Measurements from ENCODE around the gene ADCY5. TPM values are rescaled to one million over a fixed set of nuclear protein-coding genes. Genes with fewer than 3 reads are reported as not detected.
A peak's percentile ranks its signal among the peaks of the same experiment; 100 is the strongest.

ADCY5 gene
- total RNA-seq, 1 donor from 2014 or later, result 6.8 TPM

DNA sequence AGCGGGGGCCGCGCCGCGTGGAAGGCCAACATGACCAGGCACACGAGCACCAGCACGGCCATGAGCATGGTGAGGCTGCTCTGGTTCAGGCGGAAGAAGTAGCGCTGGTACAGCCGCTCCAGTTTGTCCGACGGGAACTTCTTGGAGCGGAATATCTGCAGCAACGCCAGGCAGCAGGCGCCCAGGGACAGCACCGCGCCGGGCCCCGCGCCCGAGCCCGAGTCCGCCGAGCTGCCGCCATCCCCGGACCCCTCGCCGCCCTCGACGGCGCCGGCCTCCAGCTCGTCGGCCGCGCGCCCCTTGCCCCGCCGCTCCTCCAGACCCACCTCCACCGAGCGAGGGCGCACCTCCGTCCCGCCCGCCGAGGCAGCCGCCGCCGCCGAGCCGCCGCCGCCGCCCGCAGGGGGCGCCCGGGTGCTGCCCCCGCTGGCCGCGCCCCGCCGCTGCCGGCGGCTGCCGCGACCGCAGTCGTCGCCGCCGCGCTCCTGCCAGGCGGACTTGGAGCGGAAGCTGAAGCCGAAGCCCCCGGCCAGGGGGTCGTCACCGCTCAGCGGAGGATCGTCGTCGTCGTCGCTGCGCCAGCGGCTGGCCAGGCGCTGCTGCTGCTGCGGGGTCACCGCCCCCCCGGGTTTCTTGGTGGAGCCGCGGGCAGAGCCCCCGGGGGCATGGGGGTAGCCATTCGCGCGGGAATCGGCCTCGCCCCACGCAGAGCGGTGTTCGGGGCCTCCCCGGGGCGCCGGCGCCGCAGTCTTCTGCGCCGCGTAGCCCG is 957 bp downstream of the ADCY5 start:
- Histone ChIP-seq H3K9ac (ENCODE audit: low read depth in 1 of 3, low read length in 3 of 3) (peak overlapping the region in 2 of 3 donors; percentile 38 to 66), H3K27ac (ENCODE audit: low read depth, low read length) (no peak overlapping the region), H3K36me3 (ENCODE audit: control insufficient read depth in 3 of 3, insufficient read depth in 3 of 3, low read length in 3 of 3) (no peaks in the 10 kb centered on the region), H3K27me3 (ENCODE audit: control insufficient read depth in 3 of 3, insufficient read depth in 3 of 3, low read length in 3 of 3) (peaks cover 31 to 51% (median 41%) of the 10 kb centered on the region in 3 donors), H3K9me3 (ENCODE audit: control insufficient read depth in 3 of 3, low read length in 3 of 3) (no peaks in the 10 kb centered on the region), H3K4me3 (ENCODE audit: low read length in 3 of 3) (peak overlapping the region; percentile 23 to 61 (median 57)), H3K4me1 (ENCODE audit: control insufficient read depth in 3 of 3, insufficient read depth in 3 of 3, low read length in 3 of 3) (peaks cover 0 to 3% (median 0%) of the 10 kb centered on the region in 3 donors)

DNA sequence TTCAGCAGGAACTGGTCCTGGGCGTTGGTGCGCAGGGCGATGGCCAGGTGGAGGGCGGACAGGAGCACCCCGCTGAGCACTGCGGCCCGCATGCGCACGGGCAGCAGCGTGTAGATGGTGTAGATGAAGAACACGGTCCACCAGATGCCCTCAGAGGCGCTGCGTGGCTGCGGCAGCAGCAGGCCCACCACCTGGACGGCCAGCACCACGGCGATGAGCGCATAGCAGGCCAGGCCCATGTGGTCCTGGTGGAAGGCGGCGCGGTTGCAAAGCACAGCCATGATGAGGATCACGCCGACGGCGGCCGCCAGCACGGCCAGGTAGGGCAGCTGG is 1.5 kb downstream of the ADCY5 start:
- Histone ChIP-seq H3K4me3 (ENCODE audit: low read length in 3 of 3) (peak overlapping the region in 2 of 3 donors; percentile 4 to 41), H3K9ac (ENCODE audit: low read depth in 1 of 3, low read length in 3 of 3) (peak overlapping the region in 2 of 3 donors; percentile 32 to 66), H3K36me3 (ENCODE audit: control insufficient read depth in 3 of 3, insufficient read depth in 3 of 3, low read length in 3 of 3) (no peaks in the 10 kb centered on the region), H3K9me3 (ENCODE audit: control insufficient read depth in 3 of 3, low read length in 3 of 3) (no peaks in the 10 kb centered on the region), H3K27me3 (ENCODE audit: control insufficient read depth in 3 of 3, insufficient read depth in 3 of 3, low read length in 3 of 3) (peaks cover 31 to 51% (median 41%) of the 10 kb centered on the region in 3 donors), H3K4me1 (ENCODE audit: control insufficient read depth in 3 of 3, insufficient read depth in 3 of 3, low read length in 3 of 3) (peaks cover 0 to 3% (median 0%) of the 10 kb centered on the region in 3 donors), H3K27ac (ENCODE audit: low read depth, low read length) (no peak overlapping the region)

DNA sequence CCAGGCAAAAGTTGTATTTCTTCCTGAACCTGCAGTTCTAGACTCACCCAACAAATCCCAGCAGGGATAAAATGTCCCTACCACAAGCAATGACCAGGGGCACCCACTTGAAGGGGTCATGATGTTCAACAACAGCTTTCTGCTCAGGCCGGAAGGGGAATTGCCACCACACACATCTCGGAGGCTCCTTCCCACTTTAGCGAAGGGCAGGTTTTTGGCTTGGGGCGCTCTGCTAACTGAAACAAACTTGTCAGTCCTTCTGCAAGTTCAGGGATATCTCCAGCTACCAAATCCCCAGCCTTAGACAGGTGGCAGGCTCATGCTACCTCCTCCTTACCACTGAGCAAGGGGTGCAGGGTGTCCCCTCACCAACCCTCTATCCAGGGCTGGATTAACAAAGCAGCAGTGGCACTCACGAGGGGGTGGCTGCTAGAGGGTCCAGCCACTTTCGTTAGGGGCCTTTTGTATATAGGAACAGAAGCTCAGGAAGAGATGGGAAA is 2.2 kb downstream of the ADCY5 start:
- Histone ChIP-seq H3K36me3 (ENCODE audit: control insufficient read depth in 3 of 3, insufficient read depth in 3 of 3, low read length in 3 of 3) (no peaks in the 10 kb centered on the region), H3K27me3 (ENCODE audit: control insufficient read depth in 3 of 3, insufficient read depth in 3 of 3, low read length in 3 of 3) (peaks cover 31 to 51% (median 41%) of the 10 kb centered on the region in 3 donors), H3K4me3 (ENCODE audit: low read length in 3 of 3) (peak overlapping the region in 2 of 3 donors; percentile 4 to 41), H3K4me1 (ENCODE audit: control insufficient read depth in 3 of 3, insufficient read depth in 3 of 3, low read length in 3 of 3) (peaks cover 0 to 3% (median 0%) of the 10 kb centered on the region in 3 donors), H3K27ac (ENCODE audit: low read depth, low read length) (no peak overlapping the region), H3K9ac (ENCODE audit: low read depth in 1 of 3, low read length in 3 of 3) (peak overlapping the region in 2 of 3 donors; percentile 32 to 66), H3K9me3 (ENCODE audit: control insufficient read depth in 3 of 3, low read length in 3 of 3) (no peaks in the 10 kb centered on the region)

DNA sequence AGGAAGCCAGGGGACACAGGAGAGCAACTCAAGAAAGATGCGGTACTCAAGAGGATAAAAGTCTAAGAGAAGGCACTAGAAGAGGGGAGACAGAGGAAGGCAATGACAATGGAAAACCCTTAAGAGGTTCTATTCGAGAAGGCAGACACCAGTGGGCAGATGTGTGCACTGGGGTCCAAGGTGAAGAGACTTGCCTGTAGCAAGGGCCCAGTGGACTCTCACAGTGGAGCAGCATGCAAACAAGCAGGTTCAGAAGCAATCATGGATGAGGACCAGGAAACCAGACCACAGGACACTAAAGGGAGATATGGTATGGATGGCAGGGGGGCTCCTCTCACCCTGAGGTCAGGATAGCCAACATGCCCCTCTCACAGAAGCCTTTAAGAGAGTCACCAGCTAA is 2.7 kb downstream of the ADCY5 start:
- peaks cover 0 to 3% (median 0%) of the 10 kb centered on the region in 3 donors for H3K4me1 ChIP-seq (ENCODE audit: control insufficient read depth in 3 of 3, insufficient read depth in 3 of 3, low read length in 3 of 3)

DNA sequence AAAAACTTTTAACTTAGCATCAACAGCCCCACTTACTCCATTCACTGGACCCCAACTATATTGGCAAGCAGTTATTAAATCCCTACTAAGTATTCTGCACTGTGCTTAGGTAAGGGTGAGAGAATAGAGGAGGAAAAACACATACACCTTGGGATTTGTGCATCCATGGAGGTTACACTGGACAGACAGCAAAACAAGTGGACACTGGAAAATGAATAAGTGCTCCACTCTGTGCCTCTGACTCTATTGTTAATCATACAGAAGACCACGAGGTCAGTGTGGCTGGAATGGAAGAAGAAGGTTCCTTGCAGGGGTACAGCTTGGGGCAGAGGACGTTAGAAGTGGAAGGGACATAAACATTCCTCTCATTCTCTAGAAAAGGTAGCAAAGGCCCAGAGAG is 3.2 kb downstream of the ADCY5 start:
- Histone ChIP-seq H3K27ac (ENCODE audit: low read depth, low read length) (no peak overlapping the region), H3K4me1 (ENCODE audit: control insufficient read depth in 3 of 3, insufficient read depth in 3 of 3, low read length in 3 of 3) (peaks cover 0 to 3% (median 0%) of the 10 kb centered on the region in 3 donors), H3K9me3 (ENCODE audit: control insufficient read depth in 3 of 3, low read length in 3 of 3) (no peaks in the 10 kb centered on the region), H3K36me3 (ENCODE audit: control insufficient read depth in 3 of 3, insufficient read depth in 3 of 3, low read length in 3 of 3) (no peaks in the 10 kb centered on the region), H3K4me3 (ENCODE audit: low read length in 3 of 3) (no peak overlapping the region), H3K27me3 (ENCODE audit: control insufficient read depth in 3 of 3, insufficient read depth in 3 of 3, low read length in 3 of 3) (peaks cover 31 to 44% (median 36%) of the 10 kb centered on the region in 3 donors), H3K9ac (ENCODE audit: low read depth in 1 of 3, low read length in 3 of 3) (no peak overlapping the region)

More for the DNA sequence above, 2.7 kb downstream of the ADCY5 start:
- peaks cover 31 to 50% (median 40%) of the 10 kb centered on the region in 3 donors for H3K27me3 ChIP-seq (ENCODE audit: control insufficient read depth in 3 of 3, insufficient read depth in 3 of 3, low read length in 3 of 3)
- no peak overlapping the region for H3K4me3 ChIP-seq (ENCODE audit: low read length in 3 of 3)
- H3K9me3 ChIP-seq (ENCODE audit: control insufficient read depth in 3 of 3, low read length in 3 of 3), result no peaks in the 10 kb centered on the region
- H3K9ac ChIP-seq (ENCODE audit: low read depth in 1 of 3, low read length in 3 of 3), result peak overlapping the region in 1 of 3 donors; percentile 66
- no peak overlapping the region for H3K27ac ChIP-seq (ENCODE audit: low read depth, low read length)
- no peaks in the 10 kb centered on the region for H3K36me3 ChIP-seq (ENCODE audit: control insufficient read depth in 3 of 3, insufficient read depth in 3 of 3, low read length in 3 of 3)

DNA sequence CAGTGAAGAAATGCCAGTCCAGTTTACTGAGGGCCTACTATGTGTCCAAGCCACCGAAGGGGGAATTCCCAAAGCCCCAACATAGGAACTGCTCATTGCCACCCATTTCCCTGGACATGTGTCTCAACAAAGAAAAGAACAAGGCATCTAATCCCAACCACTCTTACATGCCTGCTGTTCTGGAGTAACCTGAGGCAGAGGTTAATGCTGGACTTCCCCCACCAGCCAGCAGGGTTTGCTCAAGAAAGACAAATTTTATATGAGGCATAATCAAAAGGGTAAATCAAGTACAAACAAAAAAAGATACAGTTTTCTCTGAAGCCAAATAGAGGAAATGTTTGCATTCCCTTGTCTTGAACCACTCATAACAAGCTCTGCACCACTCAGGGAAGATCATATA is 4.1 kb downstream of the ADCY5 start:
- H3K9ac ChIP-seq (ENCODE audit: low read depth in 1 of 3, low read length in 3 of 3), result peak overlapping the region in 1 of 3 donors; percentile 40
- H3K9me3 ChIP-seq (ENCODE audit: control insufficient read depth in 3 of 3, low read length in 3 of 3), result no peaks in the 10 kb centered on the region
- H3K4me3 ChIP-seq (ENCODE audit: low read length in 3 of 3), result no peak overlapping the region
- H3K36me3 ChIP-seq (ENCODE audit: control insufficient read depth in 3 of 3, insufficient read depth in 3 of 3, low read length in 3 of 3), result no peaks in the 10 kb centered on the region
- H3K27me3 ChIP-seq (ENCODE audit: control insufficient read depth in 3 of 3, insufficient read depth in 3 of 3, low read length in 3 of 3), result peaks cover 24 to 41% (median 38%) of the 10 kb centered on the region in 3 donors
- peaks cover 0 to 3% (median 0%) of the 10 kb centered on the region in 3 donors for H3K4me1 ChIP-seq (ENCODE audit: control insufficient read depth in 3 of 3, insufficient read depth in 3 of 3, low read length in 3 of 3)
- no peak overlapping the region for H3K27ac ChIP-seq (ENCODE audit: low read depth, low read length)

DNA sequence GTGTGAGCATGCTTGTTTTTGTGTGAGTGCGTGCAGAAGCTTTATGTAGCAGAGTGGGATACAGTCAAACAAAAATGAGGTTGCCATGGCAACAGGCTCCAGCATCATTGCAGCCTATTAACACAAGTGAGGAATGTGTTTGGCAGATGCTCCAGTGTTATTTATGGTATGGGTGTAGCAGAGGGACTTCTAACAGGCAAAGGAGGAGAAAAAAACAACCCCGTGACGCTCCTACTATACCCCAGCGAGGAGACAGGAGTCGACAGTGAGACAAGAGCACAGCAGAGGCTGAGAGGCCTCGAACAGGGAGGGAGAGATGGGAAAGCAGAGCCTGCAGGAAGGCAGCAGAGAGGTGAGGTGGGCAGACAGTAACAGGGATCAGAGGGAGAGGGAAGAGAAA is 4.9 kb downstream of the ADCY5 start:
- Histone ChIP-seq H3K9ac (ENCODE audit: low read depth in 1 of 3, low read length in 3 of 3) (peak overlapping the region in 1 of 3 donors; percentile 40), H3K4me3 (ENCODE audit: low read length in 3 of 3) (no peak overlapping the region), H3K27me3 (ENCODE audit: control insufficient read depth in 3 of 3, insufficient read depth in 3 of 3, low read length in 3 of 3) (peaks cover 21 to 42% (median 32%) of the 10 kb centered on the region in 3 donors), H3K27ac (ENCODE audit: low read depth, low read length) (no peak overlapping the region), H3K36me3 (ENCODE audit: control insufficient read depth in 3 of 3, insufficient read depth in 3 of 3, low read length in 3 of 3) (no peaks in the 10 kb centered on the region), H3K4me1 (ENCODE audit: control insufficient read depth in 3 of 3, insufficient read depth in 3 of 3, low read length in 3 of 3) (peaks cover 0 to 3% (median 0%) of the 10 kb centered on the region in 3 donors), H3K9me3 (ENCODE audit: control insufficient read depth in 3 of 3, low read length in 3 of 3) (no peaks in the 10 kb centered on the region)

DNA sequence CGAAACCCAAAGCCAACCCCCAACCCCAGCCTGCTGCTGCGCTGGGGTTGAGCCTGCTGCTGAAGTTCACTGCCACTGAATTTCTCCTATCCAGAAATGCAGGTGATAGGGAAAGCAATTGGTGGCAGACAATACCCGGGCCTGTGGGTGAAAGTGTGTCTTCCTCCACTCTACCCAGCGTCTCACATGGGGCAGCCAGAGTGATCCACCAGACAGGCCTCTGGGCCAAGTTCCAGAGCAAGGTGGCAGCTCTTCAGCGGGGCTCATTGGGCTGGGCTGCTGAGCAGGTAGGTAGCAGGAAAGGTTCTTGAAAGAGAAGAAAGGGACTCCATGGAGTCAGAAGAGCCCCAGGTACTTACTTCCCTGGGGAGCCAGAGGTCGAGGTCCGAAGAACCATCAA is 6.0 kb downstream of the ADCY5 start:
- Histone ChIP-seq H3K9ac (ENCODE audit: low read depth in 1 of 3, low read length in 3 of 3) (no peak overlapping the region), H3K36me3 (ENCODE audit: control insufficient read depth in 3 of 3, insufficient read depth in 3 of 3, low read length in 3 of 3) (no peaks in the 10 kb centered on the region), H3K27ac (ENCODE audit: low read depth, low read length) (no peak overlapping the region), H3K4me3 (ENCODE audit: low read length in 3 of 3) (no peak overlapping the region), H3K27me3 (ENCODE audit: control insufficient read depth in 3 of 3, insufficient read depth in 3 of 3, low read length in 3 of 3) (peaks cover 12 to 35% (median 24%) of the 10 kb centered on the region in 3 donors), H3K4me1 (ENCODE audit: control insufficient read depth in 3 of 3, insufficient read depth in 3 of 3, low read length in 3 of 3) (no peaks in the 10 kb centered on the region), H3K9me3 (ENCODE audit: control insufficient read depth in 3 of 3, low read length in 3 of 3) (no peaks in the 10 kb centered on the region)

DNA sequence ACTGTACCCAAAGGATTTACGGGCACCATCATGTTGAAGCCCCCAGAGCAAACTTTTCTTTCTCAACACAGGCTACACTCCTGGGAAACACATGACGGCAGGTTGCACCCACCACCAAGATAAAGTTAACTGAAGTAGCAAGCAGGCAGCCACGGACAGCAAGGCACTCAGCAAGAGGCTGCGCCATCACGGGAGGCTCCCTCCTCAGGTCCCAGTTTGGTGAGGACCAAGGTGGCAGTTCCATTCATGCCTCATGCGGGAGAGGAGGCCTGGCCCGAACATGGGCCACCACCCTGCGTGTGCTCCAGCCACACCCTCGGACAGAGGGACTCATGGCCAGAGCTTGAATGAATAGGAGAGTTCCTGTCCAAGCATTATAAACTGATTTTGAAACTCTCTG is 6.8 kb downstream of the ADCY5 start:
- no peaks in the 10 kb centered on the region for H3K4me1 ChIP-seq (ENCODE audit: control insufficient read depth in 3 of 3, insufficient read depth in 3 of 3, low read length in 3 of 3)
- no peak overlapping the region for H3K4me3 ChIP-seq (ENCODE audit: low read length in 3 of 3)
- H3K27ac ChIP-seq (ENCODE audit: low read depth, low read length), result no peak overlapping the region
- H3K9ac ChIP-seq (ENCODE audit: low read depth in 1 of 3, low read length in 3 of 3), result no peak overlapping the region
- H3K27me3 ChIP-seq (ENCODE audit: control insufficient read depth in 3 of 3, insufficient read depth in 3 of 3, low read length in 3 of 3), result peaks cover 6 to 29% (median 16%) of the 10 kb centered on the region in 3 donors
- no peaks in the 10 kb centered on the region for H3K9me3 ChIP-seq (ENCODE audit: control insufficient read depth in 3 of 3, low read length in 3 of 3)
- H3K36me3 ChIP-seq (ENCODE audit: control insufficient read depth in 3 of 3, insufficient read depth in 3 of 3, low read length in 3 of 3), result no peaks in the 10 kb centered on the region

Measured in skeletal muscle tissue (tissue), 4 donors.